NCI-H1105 treated with DMSO at 0.1 percent for 48 hours (cell line): Measurements from ENCODE around the gene ASPM.
A peak's percentile ranks its signal among the peaks of the same experiment; 100 is the strongest.
"Not testable (repeated sequence)": the region's sequence is repeated elsewhere in the genome, so short reads cannot be mapped to it uniquely, and the experiment has no call there.

Source experiments
- DNase-seq: peaks from one replicate; lab custom pipeline; 2025; lab: John Stamatoyannopoulos, UW

The ASPM gene

GRCh38 chr1:197076585-197076984, 69.9 kb downstream of the ASPM start:
- DNase-seq = no peak

- DNase-seq = no peak
These were observed 72.5 kb downstream of the ASPM start for GRCh38 chr1:197073978-197074377.

DNA sequence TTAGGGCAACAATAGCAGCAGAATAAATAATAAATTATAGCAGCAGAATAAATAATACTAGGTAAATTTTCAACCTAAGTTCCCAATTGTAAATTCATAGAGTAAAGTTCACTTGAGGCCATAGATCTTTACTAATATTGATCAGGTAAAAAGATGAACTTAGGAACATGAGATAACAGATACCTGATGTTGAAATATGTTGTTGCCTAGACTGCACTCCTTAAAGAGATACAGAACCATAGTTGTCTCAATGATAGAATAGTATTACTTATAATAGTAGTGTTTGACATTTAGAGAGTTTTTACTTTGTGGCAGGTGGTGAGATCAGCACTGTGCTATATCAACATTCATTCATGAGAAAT, 79.0 kb downstream of the ASPM start:
- no peak for DNase-seq

GRCh38 chr1:197066719-197067456, 79.6 kb downstream of the ASPM start, which contains the start of gene F13B:
TSS of gene F13B (minus strand) at chr1:197067260. CDS start at chr1:197067223, 37 bp downstream.
- DNase-seq = no peak

- no peak for DNase-seq
These were observed 80.2 kb downstream of the ASPM start for GRCh38 chr1:197066277-197066676.

- no peak for DNase-seq
These were observed 80.9 kb downstream of the ASPM start for GRCh38 chr1:197065559-197065958.

- DNase-seq = no peak
These were observed 83.3 kb downstream of the ASPM start for GRCh38 chr1:197063212-197063611.

DNA sequence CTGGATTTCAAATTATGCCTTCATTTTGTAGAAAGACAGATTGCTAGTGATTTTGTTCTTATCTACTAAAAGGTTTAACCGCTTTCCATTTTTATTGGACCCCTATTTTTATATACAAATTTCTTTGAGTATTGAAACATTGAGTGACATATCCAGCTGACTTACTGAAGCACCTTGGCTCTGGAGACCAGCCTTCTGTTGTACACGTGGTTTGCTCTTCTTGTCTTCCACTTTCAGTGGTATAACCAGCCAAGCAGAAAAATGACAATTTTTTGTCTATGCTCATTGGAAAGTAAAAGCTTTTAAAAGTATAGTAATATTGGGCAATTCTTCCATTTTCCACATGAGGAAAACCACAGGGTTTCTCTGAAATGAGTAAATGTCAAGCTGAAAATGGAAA, 83.8 kb downstream of the ASPM start:
- no peak for DNase-seq

DNA sequence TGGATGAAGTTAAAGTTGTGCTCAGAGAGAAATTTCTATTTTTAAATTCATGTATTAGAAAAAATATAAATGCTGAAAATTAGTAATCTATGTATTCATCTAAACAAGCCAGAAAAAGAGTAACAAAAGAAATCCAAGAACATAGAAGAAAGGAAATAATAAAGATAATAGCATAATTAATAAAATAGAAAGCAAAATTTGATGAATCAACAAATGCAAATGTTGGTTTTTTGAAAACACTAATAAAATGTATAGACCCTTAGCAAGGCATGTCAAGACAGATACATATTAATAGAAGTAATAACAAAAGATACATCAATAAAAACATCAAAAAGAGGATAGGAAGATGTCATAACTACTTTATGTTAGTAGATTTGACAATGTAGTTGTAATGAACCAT, 97.4 kb downstream of the ASPM start:
- no peak for DNase-seq

DNA sequence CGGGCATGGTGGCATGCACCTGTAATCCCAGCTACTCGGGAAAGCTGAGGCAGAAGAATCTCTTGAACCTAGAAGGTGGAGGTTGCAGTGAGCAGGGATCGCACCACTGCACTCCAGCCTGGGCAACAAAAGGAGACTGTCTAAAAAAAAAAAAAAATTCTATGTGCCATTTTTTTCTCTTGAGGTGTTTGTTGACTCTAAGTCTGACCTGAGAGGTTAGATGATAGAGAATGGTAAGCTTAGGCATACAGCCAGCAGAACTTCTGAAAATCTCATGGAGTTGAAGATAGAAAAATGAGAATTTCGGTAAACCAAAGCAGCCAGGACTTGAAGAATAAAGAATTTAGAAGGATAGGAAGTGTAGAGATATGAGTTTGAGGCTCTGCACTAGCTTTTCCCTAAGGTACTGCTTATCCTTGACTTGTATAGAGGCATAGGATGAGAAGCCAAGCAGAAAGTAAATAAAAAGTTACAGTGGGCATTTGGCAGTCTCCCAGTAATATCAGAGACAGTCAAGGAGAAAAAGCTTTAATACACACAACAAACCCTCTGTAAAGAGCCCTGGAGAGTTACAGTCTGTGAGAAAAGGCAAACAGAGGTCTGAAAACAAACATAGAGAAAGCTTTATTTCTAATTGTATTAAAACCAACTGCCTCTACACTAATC, 103.7 kb downstream of the ASPM start:
- peak; percentile 82 for DNase-seq

DNA sequence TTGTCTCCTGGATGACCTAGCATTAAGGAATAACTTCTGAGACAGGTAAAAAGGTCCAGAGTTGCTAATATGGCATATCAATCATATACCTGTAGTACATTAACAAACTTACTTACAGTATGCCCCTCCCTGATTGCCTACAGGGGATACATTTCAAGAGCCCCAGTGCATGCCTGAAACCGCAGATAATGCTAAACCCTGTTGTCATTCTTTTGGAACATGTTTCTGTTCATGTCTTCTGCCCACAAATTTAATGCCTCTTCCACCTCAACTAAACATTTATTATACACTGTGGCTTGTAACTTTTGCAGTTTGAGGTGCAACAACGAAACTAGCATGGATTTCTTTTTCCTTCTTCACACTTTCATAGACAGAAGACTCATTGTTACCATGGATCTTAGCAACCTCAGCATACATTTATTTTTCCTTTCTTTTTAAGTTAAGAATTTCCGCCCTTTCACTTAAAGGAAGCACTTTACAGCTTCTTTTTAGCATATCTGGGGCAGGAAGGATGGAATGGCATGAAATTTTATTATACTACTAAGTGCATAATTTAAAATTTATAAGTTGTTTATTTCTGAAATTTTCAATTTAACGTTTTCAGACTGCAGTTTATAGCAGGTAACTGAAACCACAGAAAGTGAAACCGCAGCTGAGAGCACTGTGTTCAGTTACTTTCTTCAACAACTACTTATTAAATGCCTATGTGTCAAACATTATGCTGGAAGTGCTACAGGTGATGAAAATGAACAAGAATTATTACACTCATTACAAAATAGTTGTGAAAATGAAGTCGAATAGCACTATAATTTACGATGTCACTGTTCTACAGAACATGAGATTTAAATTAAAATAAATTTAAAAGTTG, 104.7 kb downstream of the ASPM start:
- no peak for DNase-seq

- no peak for DNase-seq
These were observed 109.6 kb downstream of the ASPM start for GRCh38 chr1:197036861-197037260.

- not testable (repeated sequence) for DNase-seq
These were observed 111.7 kb downstream of the ASPM start for GRCh38 chr1:197034631-197035339.
